Ovary (tissue), 9 donors: ENCODE results near the gene CELF2. TPM values are rescaled to one million over a fixed set of nuclear protein-coding genes. Genes with fewer than 3 reads are reported as not detected.

Source experiments
- DNase-seq, 5 donors: peaks; one replicate each; pipeline ENCODE4 v3.0.0-alpha.2; 2019 to 2020
- H3K27ac ChIP-seq, 2 donors: fragments of 200-600 bp; one replicate each; pipeline versions ENCODE4 v1.5.1 to v1.8.0; 2019 to 2022
- H3K27me3 ChIP-seq: fragments of 200-600 bp; one replicate; pipeline ENCODE4 v1.8.0; 2022
- H3K36me3 ChIP-seq: fragments of 200-600 bp; sonication (generic); one replicate; pipeline ENCODE4 v1.5.1; 2019
- H3K4me1 ChIP-seq: one replicate; pipeline ENCODE4 v1.8.1; 2013; ENCODE audit warnings: mild to moderate bottlenecking, moderate library complexity; ENCODE audit not compliant: insufficient read depth
- H3K4me3 ChIP-seq: fragments of 200-600 bp; sonication (generic); one replicate; pipeline ENCODE4 v1.5.1; 2017
- H3K9me3 ChIP-seq, 2 donors: fragments of 200-600 bp in 1 of 2; sonication (generic) in 1 of 2; one replicate each; pipeline versions ENCODE4 v1.5.1 to v1.8.1; 2013 to 2019; ENCODE audit warnings: mild to moderate bottlenecking in 1 of 2, moderate library complexity in 1 of 2
- CTCF ChIP-seq, 3 donors: fragments of 450-650 bp in 2 of 3; fragments of 200-600 bp in 1 of 3; IDR thresholded peaks; one replicate each; pipeline versions ENCODE4 v1.5.1 to v1.8.0; 2016 to 2022; ENCODE audit warnings: antibody characterized with exemption in 3 of 3, mild to moderate bottlenecking in 1 of 3
- EP300 ChIP-seq: sonication (generic); formaldehyde crosslinking; IDR thresholded peaks from one replicate; pipeline ENCODE4 v1.6.1; 2017; ENCODE audit warnings: antibody characterized with exemption
- POLR2A ChIP-seq: fragments of 450-650 bp; IDR thresholded peaks from one replicate; pipeline ENCODE4 v1.6.1; 2017; ENCODE audit warnings: antibody characterized with exemption, mild to moderate bottlenecking, moderate library complexity
- WGBS, 3 donors: extraction: QIAGEN DNeasy Blood & Tissue Kit in 1 of 3; methylation state at CpG; one replicate each; pipeline versions ENCODE4 v1.1.5 to v1.1.7; 2013 to 2017; 5-methylcytosine and 5-hydroxymethylcytosine counted together
- intact Hi-C, 4 donors: fragments of 100-400 bp; cut with DNase I; formaldehyde crosslinking; loops; one replicate each; pipeline versions ENCODE4 v1.11.0 to v1.15.1; 2022 to 2023
- polyA plus RNA-seq, 2 donors: library from polyadenylated mRNA; stranded (reverse); fragments of 200-250 nt in 1 of 2; fragments of 350-450 nt in 1 of 2; fragmentation: Illumina TruSeq in 1 of 2; extraction: RNeasy Lipid Tissue Mini Kit (QIAGEN cat#74804) in 1 of 2; gene quantifications; one replicate each; pipeline ENCODE4 v1.2.3, GENCODE V29; 2013 to 2014
- total RNA-seq, 7 donors: library from RNA; depleted of rRNA in 2 of 7; stranded (reverse); fragments of >200 nt in 2 of 7; fragmentation: NEBNext Ultra II Directional in 3 of 7; extraction: Animal tissue kit (Norgen Biotek cat#: 25700) in 3 of 7; gene quantifications; one replicate each; pipeline versions ENCODE4 v1.1.0 to v1.2.4, GENCODE V29; 2016 to 2023
- donor health status: DM: no; HTN: no; CAD: no; lungs with moderate emphysema.
- donor health status: DM: no; HTN: no; CAD: no.
- donor health status: Bipolar disorder and iron deficiency.
- donor health status: DM: yes; HTN: yes; CAD: no.
- donor health status: DM: no; HTN: no; CAD: no.
- donor health status: DM: yes; HTN: yes; CAD: no.

CELF2 gene
- total and polyA plus RNA-seq, 9 donors: 38.8 to 107 (median 69.0) TPM

DNA sequence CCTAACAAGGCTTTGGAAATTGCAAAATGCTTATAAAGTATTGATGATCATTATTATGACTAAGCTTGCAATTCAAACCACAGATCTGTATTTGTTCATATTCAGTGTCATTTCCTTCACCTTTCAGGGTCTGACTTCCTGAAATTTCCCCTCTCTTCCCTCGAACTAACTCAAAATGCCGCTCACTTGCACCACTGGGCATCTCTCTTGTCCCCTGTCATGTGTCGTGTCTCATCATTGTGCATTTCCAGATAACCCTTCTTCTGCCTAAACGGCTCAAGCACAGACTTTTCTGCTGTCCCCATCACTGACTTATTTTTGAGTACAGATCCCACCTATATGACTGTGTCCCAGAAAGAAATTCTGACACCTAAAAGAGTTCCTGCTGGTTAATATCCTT lies 41.0 kb upstream of the CELF2 start:
- H3K27ac ChIP-seq: no peak overlapping the region
- TF ChIP-seq EP300 (no peak), POLR2A (no peak), CTCF (IDR thresholded peaks at IDR 0.05) (no peak)
- no peaks in the 10 kb centered on the region for H3K27me3 ChIP-seq
- intact Hi-C loops: no loop called here
- H3K4me3 ChIP-seq: no peak overlapping the region
- H3K4me1 ChIP-seq: peaks cover 4% of the 10 kb centered on the region
- DNase-seq: no peak
- WGBS, 3 donors: 78 to 87% (median 79%) methylated on average over 4 of the region's 4 CpGs
- no peaks in the 10 kb centered on the region for H3K9me3 ChIP-seq
- no peaks in the 10 kb centered on the region for H3K36me3 ChIP-seq

DNA sequence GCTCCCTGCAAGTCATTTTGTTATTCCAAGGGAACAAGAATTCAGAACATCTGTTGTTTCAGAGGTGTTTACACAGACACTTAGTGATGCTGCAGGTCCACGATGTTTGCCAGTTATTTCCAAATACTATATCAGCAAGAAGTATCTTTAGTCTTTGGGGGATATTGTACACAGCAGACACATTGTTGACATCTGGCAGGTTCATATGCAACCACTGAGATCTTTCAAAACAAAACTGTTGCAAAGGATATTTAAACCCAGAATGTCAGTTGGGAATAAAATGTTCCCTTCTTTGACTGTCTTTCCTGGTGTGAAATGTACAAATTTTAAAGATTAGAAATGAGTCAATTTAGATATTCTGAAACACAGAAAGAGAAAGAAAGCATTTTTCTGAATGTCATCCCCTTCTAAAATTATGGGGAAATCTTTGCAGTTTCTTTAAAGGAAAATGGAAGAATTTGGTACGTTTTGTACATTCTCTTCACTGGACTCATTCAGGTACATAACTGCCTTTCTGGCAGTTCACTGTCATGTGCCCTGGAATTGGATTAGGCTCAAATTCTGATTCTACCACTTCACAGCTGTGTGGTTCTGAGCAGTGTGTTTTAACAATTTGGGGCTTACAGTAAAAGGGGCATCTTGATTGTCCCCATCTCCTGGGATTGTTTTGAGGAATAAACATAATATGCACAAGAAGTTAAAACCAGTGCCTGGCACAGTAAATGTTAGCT lies 40.3 kb upstream of the CELF2 start:
- no peak overlapping the region for H3K27ac ChIP-seq
- no peaks in the 10 kb centered on the region for H3K27me3 ChIP-seq
- H3K9me3 ChIP-seq: no peaks in the 10 kb centered on the region
- TF ChIP-seq EP300 (no peak), POLR2A (no peak), CTCF (IDR thresholded peaks at IDR 0.05) (no peak)
- H3K36me3 ChIP-seq: no peaks in the 10 kb centered on the region
- DNase-seq: peak in 1 of 5 donors; percentile 38
- intact Hi-C loops: no loop called here
- peaks cover 4% of the 10 kb centered on the region for H3K4me1 ChIP-seq
- no peak overlapping the region for H3K4me3 ChIP-seq
- 8 to 20% (median 12%) methylated on average over 2 of the region's 2 CpGs for WGBS, 3 donors

GRCh38 chr10:10977978-10978377 lies 39.7 kb upstream of the CELF2 start:
- Histone ChIP-seq H3K27ac (no peak overlapping the region), H3K36me3 (no peaks in the 10 kb centered on the region), H3K4me3 (no peak overlapping the region), H3K4me1 (peaks cover 4% of the 10 kb centered on the region), H3K27me3 (no peaks in the 10 kb centered on the region), H3K9me3 (no peaks in the 10 kb centered on the region)
- TF ChIP-seq CTCF (IDR thresholded peaks at IDR 0.05): no peak
- intact Hi-C loops: no loop called here
- 58 to 71% (median 70%) methylated on average over 2 of the region's 2 CpGs for WGBS, 3 donors
- DNase-seq: no peak

GRCh38 chr10:10985361-10985760 lies 32.3 kb upstream of the CELF2 start:
- H3K4me1 ChIP-seq: no peaks in the 10 kb centered on the region
- no peaks in the 10 kb centered on the region for H3K9me3 ChIP-seq
- no peaks in the 10 kb centered on the region for H3K36me3 ChIP-seq
- 89 to 100% (median 96%) methylated on average over 2 of the region's 2 CpGs for WGBS, 3 donors
- no peak overlapping the region for H3K4me3 ChIP-seq
- H3K27me3 ChIP-seq: no peaks in the 10 kb centered on the region
- no peak for TF ChIP-seq CTCF (IDR thresholded peaks at IDR 0.05)
- no peak overlapping the region for H3K27ac ChIP-seq
- intact Hi-C loops: no loop called here
- DNase-seq: no peak
